GM20431 (cell line): ENCODE results near the gene ROCK1.
"Not testable (repeated sequence)": the region's sequence is repeated elsewhere in the genome, so short reads cannot be mapped to it uniquely, and the experiment has no call there.

Source experiments
- in situ Hi-C: fragments of 300-500 bp; cut with MseI, MboI; formaldehyde crosslinking; loops from one replicate; pipeline ENCODE4 v1.15.0; 2020; ENCODE audit warnings: low sequenced_read_pairs; ENCODE audit not compliant: unreplicated experiment

The ROCK1 gene

GRCh38 chr18:20950827-20951226 lies 160.8 kb downstream of the ROCK1 start:
- in situ Hi-C loops, result not testable (repeated sequence)
